ENCODE measurements around the gene STEAP1B.

The STEAP1B gene

GRCh38 chr7:22476824-22477223 is 23.2 kb downstream of the STEAP1B start:
- no peak overlapping the region for H3K9ac ChIP-seq (ENCODE audit: low read length)
- no peak overlapping the region for H3K4me2 ChIP-seq (ENCODE audit: low read depth, low read length, poor library complexity, severe bottlenecking)
- no peaks in the 10 kb centered on the region for H4K20me1 ChIP-seq (ENCODE audit: low read depth, low read length)
- H3K36me3 ChIP-seq (ENCODE audit: low read length): no peaks in the 10 kb centered on the region
- no peak for TF ChIP-seq EZH2phosphoT487 (conservative IDR thresholded peaks at IDR 0.05; ENCODE audit: low read length)
- no peaks in the 10 kb centered on the region for H3F3A ChIP-seq (ENCODE audit: insufficient read depth)
- no peaks in the 10 kb centered on the region for H3K79me2 ChIP-seq (ENCODE audit: insufficient read depth, low read length)
- no peaks in the 10 kb centered on the region for H3K27me3 ChIP-seq (ENCODE audit: low read length)
- no peaks in the 10 kb centered on the region for H3K9me3 ChIP-seq (ENCODE audit: insufficient read depth, low read length)
- H2AFZ ChIP-seq (ENCODE audit: low read depth, low read length, severe bottlenecking): no peak overlapping the region
- H3K4me3 ChIP-seq (ENCODE audit: insufficient read depth, low read length, poor library complexity, severe bottlenecking): no peak overlapping the region
- no peak overlapping the region for H3K27ac ChIP-seq (ENCODE audit: low read depth, low read length)
- H3K9me2 ChIP-seq (replicated peaks; ENCODE audit: insufficient read depth, low read length): no peaks in the 10 kb centered on the region

DNA sequence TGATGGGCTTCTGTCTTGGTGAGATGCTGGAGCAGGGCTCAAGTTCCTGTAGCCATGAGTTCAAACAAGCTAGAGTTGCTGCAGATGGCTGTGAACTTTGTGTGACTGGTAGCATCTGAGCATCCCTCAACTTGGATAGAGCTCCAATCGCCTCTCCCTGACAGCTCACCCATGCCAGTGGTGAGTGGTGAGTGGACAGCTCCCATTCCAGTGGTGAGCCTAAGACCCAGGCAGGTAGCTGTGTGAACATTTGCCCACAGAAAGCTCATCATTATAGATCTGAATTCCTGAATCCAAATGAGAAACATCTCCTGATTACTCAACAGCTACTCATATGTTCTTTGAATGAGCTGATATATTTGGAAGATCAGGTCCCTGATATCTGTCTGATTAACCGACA is 25.3 kb downstream of the STEAP1B start:
- no peaks in the 10 kb centered on the region for H3K36me3 ChIP-seq (ENCODE audit: low read length)
- no peak overlapping the region for H2AFZ ChIP-seq (ENCODE audit: low read depth, low read length, severe bottlenecking)
- H3K9me3 ChIP-seq (ENCODE audit: insufficient read depth, low read length): no peaks in the 10 kb centered on the region

GRCh38 chr7:22470981-22471380 is 29.0 kb downstream of the STEAP1B start:
- Histone ChIP-seq H3K4me2 (ENCODE audit: low read depth, low read length, poor library complexity, severe bottlenecking) (no peak overlapping the region), H4K20me1 (ENCODE audit: low read depth, low read length) (no peaks in the 10 kb centered on the region), H3K4me3 (ENCODE audit: insufficient read depth, low read length, poor library complexity, severe bottlenecking) (no peak overlapping the region), H3K9me3 (ENCODE audit: insufficient read depth, low read length) (no peaks in the 10 kb centered on the region), H3K27me3 (ENCODE audit: low read length) (no peaks in the 10 kb centered on the region), H3K79me2 (ENCODE audit: insufficient read depth, low read length) (no peaks in the 10 kb centered on the region), H3K27ac (ENCODE audit: low read depth, low read length) (no peak overlapping the region), H3K9ac (ENCODE audit: low read length) (no peak overlapping the region), H2AFZ (ENCODE audit: low read depth, low read length, severe bottlenecking) (no peak overlapping the region), H3K9me2 (replicated peaks; ENCODE audit: insufficient read depth, low read length) (no peaks in the 10 kb centered on the region), H3F3A (ENCODE audit: insufficient read depth) (no peaks in the 10 kb centered on the region), H3K36me3 (ENCODE audit: low read length) (no peaks in the 10 kb centered on the region)
- TF ChIP-seq, protein P1, sequence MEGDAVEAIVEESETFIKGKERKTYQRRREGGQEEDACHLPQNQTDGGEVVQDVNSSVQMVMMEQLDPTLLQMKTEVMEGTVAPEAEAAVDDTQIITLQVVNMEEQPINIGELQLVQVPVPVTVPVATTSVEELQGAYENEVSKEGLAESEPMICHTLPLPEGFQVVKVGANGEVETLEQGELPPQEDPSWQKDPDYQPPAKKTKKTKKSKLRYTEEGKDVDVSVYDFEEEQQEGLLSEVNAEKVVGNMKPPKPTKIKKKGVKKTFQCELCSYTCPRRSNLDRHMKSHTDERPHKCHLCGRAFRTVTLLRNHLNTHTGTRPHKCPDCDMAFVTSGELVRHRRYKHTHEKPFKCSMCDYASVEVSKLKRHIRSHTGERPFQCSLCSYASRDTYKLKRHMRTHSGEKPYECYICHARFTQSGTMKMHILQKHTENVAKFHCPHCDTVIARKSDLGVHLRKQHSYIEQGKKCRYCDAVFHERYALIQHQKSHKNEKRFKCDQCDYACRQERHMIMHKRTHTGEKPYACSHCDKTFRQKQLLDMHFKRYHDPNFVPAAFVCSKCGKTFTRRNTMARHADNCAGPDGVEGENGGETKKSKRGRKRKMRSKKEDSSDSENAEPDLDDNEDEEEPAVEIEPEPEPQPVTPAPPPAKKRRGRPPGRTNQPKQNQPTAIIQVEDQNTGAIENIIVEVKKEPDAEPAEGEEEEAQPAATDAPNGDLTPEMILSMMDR (IDR thresholded peaks at IDR 0.05; ENCODE audit: insufficient read depth, low read length, poor library complexity, severe bottlenecking): no peak
- no peak for TF ChIP-seq EZH2phosphoT487 (conservative IDR thresholded peaks at IDR 0.05; ENCODE audit: low read length)

More for the DNA sequence above, 25.3 kb downstream of the STEAP1B start:
- H3F3A ChIP-seq (ENCODE audit: insufficient read depth): no peaks in the 10 kb centered on the region
- no peak overlapping the region for H3K27ac ChIP-seq (ENCODE audit: low read depth, low read length)
- H3K4me2 ChIP-seq (ENCODE audit: low read depth, low read length, poor library complexity, severe bottlenecking): no peak overlapping the region
- H3K79me2 ChIP-seq (ENCODE audit: insufficient read depth, low read length): no peaks in the 10 kb centered on the region
- TF ChIP-seq, protein P1 (IDR thresholded peaks at IDR 0.05; ENCODE audit: insufficient read depth, low read length, poor library complexity, severe bottlenecking): no peak
- no peak for TF ChIP-seq EZH2phosphoT487 (conservative IDR thresholded peaks at IDR 0.05; ENCODE audit: low read length)
- H3K9ac ChIP-seq (ENCODE audit: low read length): no peak overlapping the region
- H3K4me3 ChIP-seq (ENCODE audit: insufficient read depth, low read length, poor library complexity, severe bottlenecking): no peak overlapping the region
- no peaks in the 10 kb centered on the region for H3K27me3 ChIP-seq (ENCODE audit: low read length)
- no peaks in the 10 kb centered on the region for H4K20me1 ChIP-seq (ENCODE audit: low read depth, low read length)
- no peaks in the 10 kb centered on the region for H3K9me2 ChIP-seq (replicated peaks; ENCODE audit: insufficient read depth, low read length)

DNA sequence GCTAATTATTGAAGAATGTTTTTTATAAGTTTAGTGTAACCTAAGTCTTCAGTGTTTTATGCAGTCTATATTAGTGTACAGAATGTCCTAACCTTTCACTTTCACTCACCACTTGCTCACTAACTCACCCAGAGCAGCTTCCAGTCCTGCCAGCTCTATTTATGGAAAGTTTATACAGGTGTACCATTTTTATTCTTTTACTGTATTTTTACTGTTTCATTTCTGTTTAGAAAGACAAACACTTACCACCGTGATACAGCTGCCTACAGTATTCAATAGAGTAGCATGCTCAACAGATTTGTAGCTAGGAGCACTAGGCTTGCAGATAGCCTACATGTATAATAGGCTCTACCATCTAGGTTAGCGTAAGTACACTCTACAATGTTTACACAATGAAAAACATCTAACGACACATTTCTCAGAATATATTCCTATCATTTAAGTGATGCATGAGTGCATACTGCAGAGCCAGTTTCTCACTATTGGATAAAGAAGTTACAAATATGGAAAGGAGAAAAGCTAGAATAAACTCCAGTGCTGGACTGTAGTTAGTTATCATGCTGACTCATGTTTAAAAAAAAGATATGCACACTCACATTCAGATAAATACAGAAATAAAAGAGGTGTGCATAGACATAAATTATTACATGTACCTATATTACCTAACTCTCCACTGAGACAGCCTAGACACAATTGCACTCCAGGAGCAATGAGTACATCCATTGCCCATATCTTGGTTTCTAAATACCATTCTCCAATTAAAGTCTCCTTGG is 30.4 kb downstream of the STEAP1B start:
- Histone ChIP-seq H3K9me3 (ENCODE audit: insufficient read depth, low read length) (no peaks in the 10 kb centered on the region), H3K9me2 (replicated peaks; ENCODE audit: insufficient read depth, low read length) (no peaks in the 10 kb centered on the region), H3K27ac (ENCODE audit: low read depth, low read length) (no peak overlapping the region), H4K20me1 (ENCODE audit: low read depth, low read length) (no peaks in the 10 kb centered on the region), H3K79me2 (ENCODE audit: insufficient read depth, low read length) (no peaks in the 10 kb centered on the region), H3K4me2 (ENCODE audit: low read depth, low read length, poor library complexity, severe bottlenecking) (no peak overlapping the region), H3K9ac (ENCODE audit: low read length) (no peak overlapping the region), H3F3A (ENCODE audit: insufficient read depth) (no peaks in the 10 kb centered on the region), H3K36me3 (ENCODE audit: low read length) (no peaks in the 10 kb centered on the region), H3K4me3 (ENCODE audit: insufficient read depth, low read length, poor library complexity, severe bottlenecking) (no peak overlapping the region), H2AFZ (ENCODE audit: low read depth, low read length, severe bottlenecking) (no peak overlapping the region), H3K27me3 (ENCODE audit: low read length) (no peaks in the 10 kb centered on the region)
- TF ChIP-seq, protein P1 (IDR thresholded peaks at IDR 0.05; ENCODE audit: insufficient read depth, low read length, poor library complexity, severe bottlenecking): no peak
- TF ChIP-seq EZH2phosphoT487 (conservative IDR thresholded peaks at IDR 0.05; ENCODE audit: low read length): no peak

All from SU-DHL-6 (cell line).